Coronary artery (tissue), 2 donors: Measurements from ENCODE around the gene IPO5.
"Not testable (repeated sequence)": the region's sequence is repeated elsewhere in the genome, so short reads cannot be mapped to it uniquely, and the experiment has no call there.

Experiments used
- DNase-seq: peaks from one replicate; pipeline ENCODE4 v3.0.0-alpha.2; 2017; ENCODE audit warnings: low spot score
- H3K27ac ChIP-seq, 2 donors: fragments of 200-600 bp; sonication (generic); one replicate each; pipeline ENCODE4 v1.5.1; 2016 to 2019
- H3K4me3 ChIP-seq: fragments of 200-600 bp; sonication (generic); 2 replicates; pipeline ENCODE4 v1.5.1; 2016; ENCODE audit warnings: mild to moderate bottlenecking, moderate library complexity
- CTCF ChIP-seq: fragments of 200-600 bp; sonication (generic); IDR thresholded peaks from one replicate; pipeline ENCODE4 v1.5.1; 2019; ENCODE audit warnings: antibody characterized with exemption

The IPO5 gene

GRCh38 chr13:98039964-98040363 is 86.5 kb downstream of the IPO5 start:
- Histone ChIP-seq H3K27ac (no peak overlapping the region), H3K4me3 (no peak overlapping the region)
- no peak for DNase-seq
- TF ChIP-seq CTCF, result no peak

DNA sequence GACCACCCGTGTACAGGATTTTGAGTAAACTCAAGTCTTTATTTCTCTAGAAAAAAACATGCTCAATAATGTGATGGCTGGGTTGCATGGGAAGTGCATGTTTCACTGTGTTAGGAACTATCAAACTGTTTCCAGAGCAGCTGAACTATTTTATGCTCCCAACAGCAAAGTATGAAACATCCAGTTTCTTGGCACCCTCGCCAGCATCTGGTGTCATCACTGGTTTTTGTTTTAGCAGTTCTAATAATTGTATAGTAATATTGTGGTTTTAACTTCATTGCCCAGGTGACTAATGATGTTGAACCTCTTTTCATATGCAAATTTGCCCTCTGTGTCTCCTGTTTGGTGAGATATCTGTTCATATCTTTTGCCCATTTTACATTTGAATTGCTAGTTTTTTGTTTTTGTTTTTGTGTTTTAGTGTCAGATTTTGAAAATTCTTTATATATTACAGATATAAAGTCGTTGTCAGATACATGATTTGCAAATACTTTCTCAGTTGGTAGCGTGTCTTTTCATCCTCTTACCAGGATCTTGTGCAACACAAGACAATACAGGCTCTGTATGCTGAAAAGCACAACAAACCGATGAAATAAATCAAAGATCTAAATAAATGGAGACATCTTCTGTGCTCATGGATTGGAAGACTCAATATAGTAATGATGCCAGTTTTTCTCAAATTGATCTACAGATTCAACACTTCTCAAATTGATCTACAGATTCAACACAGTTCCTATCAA is 87.8 kb downstream of the IPO5 start:
- H3K4me3 ChIP-seq, result no peak overlapping the region
- TF ChIP-seq CTCF, result no peak
- no peak for DNase-seq
- H3K27ac ChIP-seq, result no peak overlapping the region

DNA sequence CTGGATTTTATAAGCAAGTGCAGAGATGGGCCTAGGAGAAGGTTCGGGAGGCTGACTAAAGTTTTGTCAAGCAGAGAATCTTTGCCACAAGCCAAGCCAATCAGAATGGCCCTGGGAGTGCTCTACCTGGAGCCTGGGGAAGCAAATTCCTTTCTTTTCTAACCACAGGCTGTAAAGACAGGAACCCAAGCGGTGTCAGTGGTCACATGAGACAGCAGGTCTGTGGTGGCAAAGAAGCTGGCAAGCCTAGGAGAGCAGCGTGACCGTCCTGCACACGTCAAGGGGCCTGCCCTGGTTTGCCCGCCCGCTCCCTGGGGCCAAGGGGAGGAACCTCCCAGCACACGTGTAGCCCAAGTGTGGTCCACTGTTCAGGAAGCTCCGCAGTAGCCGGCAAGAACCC is 90.8 kb downstream of the IPO5 start:
- no peak for DNase-seq
- Histone ChIP-seq H3K4me3 (no peak overlapping the region), H3K27ac (no peak overlapping the region)
- no peak for TF ChIP-seq CTCF

DNA sequence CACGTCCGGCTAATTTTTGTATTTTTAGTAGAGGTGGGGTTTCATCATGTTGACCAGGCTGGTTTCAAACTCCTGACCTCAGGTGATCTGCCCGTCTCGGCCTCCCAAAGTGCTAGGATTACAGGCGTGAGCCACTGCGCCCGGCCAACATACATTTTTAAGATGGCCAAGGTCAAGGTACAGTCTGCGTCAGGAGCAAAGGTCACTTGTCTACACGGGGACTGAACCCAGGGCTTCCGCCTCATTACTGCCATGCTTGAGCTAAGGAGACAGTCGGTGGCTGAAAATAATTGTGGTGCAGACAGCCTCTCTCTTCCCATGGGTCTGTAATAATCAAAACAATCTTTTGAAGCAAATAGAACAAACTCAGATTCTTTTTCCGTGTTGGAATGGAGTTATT is 94.3 kb downstream of the IPO5 start:
- DNase-seq, H3K4me3 ChIP-seq, H3K27ac ChIP-seq: not testable (repeated sequence)

DNA sequence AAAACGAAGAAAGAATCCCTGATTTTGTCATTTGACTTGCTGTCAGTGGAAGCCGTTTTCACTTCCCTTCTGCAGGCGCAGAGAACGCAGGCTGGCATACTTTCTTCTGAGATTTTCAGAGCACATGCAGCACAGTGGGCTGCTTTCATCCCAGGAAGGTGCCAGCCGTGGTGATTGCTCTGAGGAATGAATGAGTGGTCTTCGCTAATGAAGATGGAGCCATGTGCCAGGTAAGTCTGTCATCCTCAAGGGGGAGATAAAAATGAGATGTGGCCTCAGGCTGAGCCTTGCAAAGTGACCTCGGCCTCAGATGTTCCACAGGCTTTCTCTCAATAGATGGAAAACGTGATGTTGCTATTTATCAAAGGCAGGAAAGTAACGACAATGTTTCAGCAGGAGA is 94.8 kb downstream of the IPO5 start:
- DNase-seq, result no peak
- Histone ChIP-seq H3K4me3 (no peak overlapping the region), H3K27ac (no peak overlapping the region)
- TF ChIP-seq CTCF, result no peak

- DNase-seq, result no peak
These were observed 96.6 kb downstream of the IPO5 start for GRCh38 chr13:98050041-98050466.

GRCh38 chr13:98052412-98052811 is 98.9 kb downstream of the IPO5 start:
- TF ChIP-seq CTCF, result no peak
- no peak overlapping the region for H3K4me3 ChIP-seq
- DNase-seq, result no peak
- H3K27ac ChIP-seq, result no peak overlapping the region

More at GRCh38 chr13:98050041-98050466, 96.6 kb downstream of the IPO5 start:
- no peak overlapping the region for H3K4me3 ChIP-seq
- no peak overlapping the region for H3K27ac ChIP-seq
- no peak for TF ChIP-seq CTCF
